ENCODE measurements around the gene RAPGEF1.

The RAPGEF1 gene

GRCh38 chr9:131649646-131650045, 90.2 kb downstream of the RAPGEF1 start:
- DNase-seq (ENCODE audit: low read depth), result no peak
- no peak overlapping the region for H3K4me3 ChIP-seq (ENCODE audit: low read depth, low read length)
- TF ChIP-seq, protein P1, sequence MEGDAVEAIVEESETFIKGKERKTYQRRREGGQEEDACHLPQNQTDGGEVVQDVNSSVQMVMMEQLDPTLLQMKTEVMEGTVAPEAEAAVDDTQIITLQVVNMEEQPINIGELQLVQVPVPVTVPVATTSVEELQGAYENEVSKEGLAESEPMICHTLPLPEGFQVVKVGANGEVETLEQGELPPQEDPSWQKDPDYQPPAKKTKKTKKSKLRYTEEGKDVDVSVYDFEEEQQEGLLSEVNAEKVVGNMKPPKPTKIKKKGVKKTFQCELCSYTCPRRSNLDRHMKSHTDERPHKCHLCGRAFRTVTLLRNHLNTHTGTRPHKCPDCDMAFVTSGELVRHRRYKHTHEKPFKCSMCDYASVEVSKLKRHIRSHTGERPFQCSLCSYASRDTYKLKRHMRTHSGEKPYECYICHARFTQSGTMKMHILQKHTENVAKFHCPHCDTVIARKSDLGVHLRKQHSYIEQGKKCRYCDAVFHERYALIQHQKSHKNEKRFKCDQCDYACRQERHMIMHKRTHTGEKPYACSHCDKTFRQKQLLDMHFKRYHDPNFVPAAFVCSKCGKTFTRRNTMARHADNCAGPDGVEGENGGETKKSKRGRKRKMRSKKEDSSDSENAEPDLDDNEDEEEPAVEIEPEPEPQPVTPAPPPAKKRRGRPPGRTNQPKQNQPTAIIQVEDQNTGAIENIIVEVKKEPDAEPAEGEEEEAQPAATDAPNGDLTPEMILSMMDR (IDR thresholded peaks at IDR 0.05; ENCODE audit: low read depth, low read length), result no peak
- TF ChIP-seq MAX (IDR thresholded peaks at IDR 0.05; ENCODE audit: low read depth, low read length), result no peak
- TF ChIP-seq POLR2A (IDR thresholded peaks at IDR 0.05; ENCODE audit: extremely low read depth, insufficient read length), result no peak
- no peak for TF ChIP-seq MYC (IDR thresholded peaks at IDR 0.05; ENCODE audit: low read depth, low read length)

- peak; percentile 32 for DNase-seq (ENCODE audit: low read depth)
- no peak overlapping the region for H3K4me3 ChIP-seq (ENCODE audit: low read depth, low read length)
- no peak for TF ChIP-seq POLR2A (IDR thresholded peaks at IDR 0.05; ENCODE audit: extremely low read depth, insufficient read length)
- no peak for TF ChIP-seq MAX (IDR thresholded peaks at IDR 0.05; ENCODE audit: low read depth, low read length)
- TF ChIP-seq MYC (IDR thresholded peaks at IDR 0.05; ENCODE audit: low read depth, low read length), result no peak
- TF ChIP-seq, protein P1 (IDR thresholded peaks at IDR 0.05; ENCODE audit: low read depth, low read length), result no peak
Observed at GRCh38 chr9:131645078-131645776, 94.6 kb downstream of the RAPGEF1 start.

DNA sequence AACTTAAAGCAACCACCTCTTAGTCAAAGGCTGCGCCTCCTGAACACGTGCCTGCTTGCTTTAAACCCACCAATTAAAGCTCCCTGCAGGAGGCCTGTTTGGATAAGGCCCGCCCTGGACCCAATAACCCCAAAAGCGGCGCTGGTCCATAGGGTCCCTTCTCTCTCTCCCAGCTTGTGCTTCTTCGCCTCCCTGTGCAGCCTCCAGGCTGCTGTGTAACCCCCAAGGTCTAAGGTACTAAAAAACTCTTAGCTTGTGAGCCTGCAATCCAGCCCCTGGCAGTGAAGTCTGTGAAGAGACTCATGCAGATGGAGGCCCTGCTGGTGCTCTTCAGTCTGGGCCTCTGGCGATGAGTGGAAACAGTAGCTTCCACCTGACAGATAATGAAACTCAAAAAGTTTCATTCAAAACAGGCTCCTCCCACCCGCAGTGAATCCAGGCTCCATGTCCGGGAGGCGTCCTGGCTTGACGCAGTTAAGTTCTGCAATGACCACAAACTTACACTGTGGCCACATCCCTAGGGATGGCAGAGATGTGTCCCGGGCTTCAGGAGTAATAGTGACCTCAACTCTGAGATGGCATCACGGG, 97.3 kb downstream of the RAPGEF1 start:
- H3K4me3 ChIP-seq (ENCODE audit: low read depth, low read length), result no peak overlapping the region
- TF ChIP-seq MAX (IDR thresholded peaks at IDR 0.05; ENCODE audit: low read depth, low read length) (no peak), POLR2A (IDR thresholded peaks at IDR 0.05; ENCODE audit: extremely low read depth, insufficient read length) (no peak), MYC (IDR thresholded peaks at IDR 0.05; ENCODE audit: low read depth, low read length) (no peak)
- TF ChIP-seq, protein P1 (IDR thresholded peaks at IDR 0.05; ENCODE audit: low read depth, low read length), result no peak
- DNase-seq (ENCODE audit: low read depth), result no peak

- H3K4me3 ChIP-seq (ENCODE audit: low read depth, low read length), result no peak overlapping the region
- DNase-seq (ENCODE audit: low read depth), result no peak
- TF ChIP-seq MYC (IDR thresholded peaks at IDR 0.05; ENCODE audit: low read depth, low read length) (no peak), POLR2A (IDR thresholded peaks at IDR 0.05; ENCODE audit: extremely low read depth, insufficient read length) (no peak)
Observed at GRCh38 chr9:131641618-131642495, 98.0 kb downstream of the RAPGEF1 start.

DNA sequence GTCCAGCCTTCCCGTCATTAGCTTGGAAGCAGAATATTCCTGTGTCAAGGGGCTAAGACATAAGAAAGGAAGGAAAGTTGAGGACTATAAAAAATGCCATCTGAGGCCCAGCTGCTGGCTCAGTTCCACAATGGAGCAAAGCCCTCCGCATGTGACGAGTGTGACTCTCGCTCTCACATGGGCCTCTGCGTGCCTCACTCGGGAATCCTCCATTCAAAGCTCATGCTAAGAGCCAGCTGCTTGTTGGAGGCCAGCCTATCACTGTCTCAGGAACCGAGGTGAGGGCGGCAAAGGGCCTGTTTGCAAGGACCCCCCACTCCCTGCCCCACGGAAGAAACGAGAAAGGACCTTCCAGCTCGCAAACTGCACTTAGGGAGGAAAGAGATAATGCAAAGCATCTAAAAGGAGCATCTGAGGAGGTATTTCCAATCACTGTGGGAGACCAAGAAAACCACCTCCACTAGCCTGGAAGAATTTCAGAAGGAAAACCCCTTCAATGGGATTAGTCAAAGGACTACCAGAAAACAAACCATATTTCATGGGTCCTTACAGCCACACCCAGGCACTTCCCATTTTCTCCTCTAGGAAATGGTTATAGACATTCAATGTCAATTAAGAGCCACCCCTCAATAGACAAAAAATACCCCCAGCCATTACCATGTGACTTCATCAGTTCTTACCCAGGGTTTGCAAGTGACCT, 99.3 kb downstream of the RAPGEF1 start:
- no peak overlapping the region for H3K4me3 ChIP-seq (ENCODE audit: low read depth, low read length)
- TF ChIP-seq MYC (IDR thresholded peaks at IDR 0.05; ENCODE audit: low read depth, low read length) (no peak), POLR2A (IDR thresholded peaks at IDR 0.05; ENCODE audit: extremely low read depth, insufficient read length) (no peak), MAX (IDR thresholded peaks at IDR 0.05; ENCODE audit: low read depth, low read length) (no peak)
- TF ChIP-seq, protein P1 (IDR thresholded peaks at IDR 0.05; ENCODE audit: low read depth, low read length), result no peak
- DNase-seq (ENCODE audit: low read depth), result no peak
